CD4-positive, alpha-beta T cell treated with Interleukin-17A for 1 hour (primary cell): Measurements from ENCODE around the gene VEZF1.
A peak's percentile ranks its signal among the peaks of the same experiment; 100 is the strongest.

ENCODE experiments used
- DNase-seq: peaks from one replicate; pipeline ENCODE4 v3.0.0-alpha.2; 2020

The VEZF1 gene, protein sequence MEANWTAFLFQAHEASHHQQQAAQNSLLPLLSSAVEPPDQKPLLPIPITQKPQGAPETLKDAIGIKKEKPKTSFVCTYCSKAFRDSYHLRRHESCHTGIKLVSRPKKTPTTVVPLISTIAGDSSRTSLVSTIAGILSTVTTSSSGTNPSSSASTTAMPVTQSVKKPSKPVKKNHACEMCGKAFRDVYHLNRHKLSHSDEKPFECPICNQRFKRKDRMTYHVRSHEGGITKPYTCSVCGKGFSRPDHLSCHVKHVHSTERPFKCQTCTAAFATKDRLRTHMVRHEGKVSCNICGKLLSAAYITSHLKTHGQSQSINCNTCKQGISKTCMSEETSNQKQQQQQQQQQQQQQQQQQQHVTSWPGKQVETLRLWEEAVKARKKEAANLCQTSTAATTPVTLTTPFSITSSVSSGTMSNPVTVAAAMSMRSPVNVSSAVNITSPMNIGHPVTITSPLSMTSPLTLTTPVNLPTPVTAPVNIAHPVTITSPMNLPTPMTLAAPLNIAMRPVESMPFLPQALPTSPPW

DNA sequence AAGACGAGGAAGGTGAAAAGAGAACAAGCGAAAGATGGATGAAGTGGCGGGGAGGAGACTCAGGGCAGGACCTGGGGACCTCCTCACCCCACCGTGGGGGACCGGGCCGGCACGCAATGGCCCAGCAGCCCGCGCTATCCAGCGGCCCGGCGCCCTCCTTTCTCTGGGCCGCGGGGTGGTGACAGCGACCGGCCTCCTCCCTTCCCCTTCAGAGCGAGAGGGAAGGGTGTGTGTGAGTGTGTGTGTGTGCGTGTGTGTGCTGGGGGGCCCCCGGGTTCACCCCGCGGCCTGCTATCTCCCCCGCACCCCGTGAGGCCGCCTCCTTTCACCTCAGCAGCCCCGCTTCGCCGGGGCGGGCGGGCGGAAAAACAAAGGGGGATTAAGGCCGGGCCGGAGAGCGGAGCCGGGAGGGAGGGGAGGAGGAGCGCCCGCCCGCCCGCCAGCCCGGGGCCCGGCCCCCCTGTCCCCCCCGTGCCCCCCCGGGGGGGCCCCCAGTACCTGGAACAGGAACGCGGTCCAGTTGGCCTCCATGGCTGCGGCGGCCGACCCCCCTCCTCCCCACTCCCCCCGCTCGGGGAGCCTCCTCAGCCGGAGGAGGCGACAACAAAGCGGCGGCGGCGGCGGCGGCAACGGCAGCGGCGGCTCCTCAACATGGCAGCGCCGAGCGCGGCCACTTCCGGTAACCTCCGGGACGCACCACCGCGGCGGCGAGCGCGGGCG lies at the start of gene VEZF1:
VEZF1 (minus strand) TSS at position 674 of the 720 bp plus-strand sequence; CDS start at position 531, 143 bp downstream.
- DNase-seq, result peak; percentile 82

DNA sequence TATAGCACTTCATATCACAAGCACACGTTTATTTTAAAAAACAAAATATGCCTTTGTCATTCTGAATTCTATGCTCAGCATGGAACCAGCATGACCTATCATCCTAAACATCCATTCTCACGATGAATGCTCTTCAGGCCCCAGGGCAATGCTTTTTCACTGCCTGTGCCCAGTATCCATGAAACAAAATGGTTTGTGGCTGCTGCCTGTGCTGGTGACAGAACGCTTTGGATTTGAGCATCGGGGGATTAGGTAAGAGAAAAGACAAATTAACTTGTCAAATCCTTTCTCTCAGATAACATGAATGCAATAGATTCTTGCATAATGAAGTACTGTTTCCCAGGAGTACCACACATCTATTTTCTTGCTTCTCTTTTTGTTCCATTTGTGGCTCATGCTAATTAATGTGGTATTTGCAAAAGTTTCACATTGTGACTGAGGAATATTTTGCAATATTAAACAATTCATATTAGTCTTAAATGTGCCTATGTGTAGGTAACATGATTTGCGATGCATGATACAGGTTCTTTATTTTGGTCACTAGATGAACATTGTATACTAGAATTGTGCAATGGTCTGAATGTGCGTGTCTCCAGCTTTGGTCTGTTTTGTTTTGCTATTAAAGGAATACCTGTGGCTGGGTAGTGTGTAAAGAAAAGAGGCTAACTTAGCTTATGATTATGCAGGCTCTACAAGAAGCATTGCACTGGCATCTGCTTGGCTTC lies 44.8 kb upstream of the VEZF1 start:
- no peak for DNase-seq

DNA sequence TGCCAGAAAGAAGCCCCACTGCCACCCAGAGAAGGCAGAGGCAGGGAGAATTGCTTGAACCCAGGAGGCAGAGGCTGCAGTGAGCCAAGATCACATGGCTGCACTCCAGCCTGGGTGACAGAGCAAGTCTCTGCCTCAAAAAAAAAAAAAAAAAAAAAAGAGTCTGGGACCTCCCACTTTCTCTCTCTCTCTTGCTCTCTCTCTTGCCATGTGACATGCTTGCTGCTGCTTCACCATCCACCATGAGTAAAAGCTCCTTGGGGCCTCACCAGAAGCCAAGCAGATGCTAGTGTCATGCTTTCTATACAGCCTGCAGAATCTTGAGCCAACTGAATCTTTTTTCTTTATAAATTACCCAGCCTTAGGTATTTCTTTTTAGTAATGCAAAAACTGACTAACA lies 40.5 kb upstream of the VEZF1 start:
- DNase-seq, result no peak

DNA sequence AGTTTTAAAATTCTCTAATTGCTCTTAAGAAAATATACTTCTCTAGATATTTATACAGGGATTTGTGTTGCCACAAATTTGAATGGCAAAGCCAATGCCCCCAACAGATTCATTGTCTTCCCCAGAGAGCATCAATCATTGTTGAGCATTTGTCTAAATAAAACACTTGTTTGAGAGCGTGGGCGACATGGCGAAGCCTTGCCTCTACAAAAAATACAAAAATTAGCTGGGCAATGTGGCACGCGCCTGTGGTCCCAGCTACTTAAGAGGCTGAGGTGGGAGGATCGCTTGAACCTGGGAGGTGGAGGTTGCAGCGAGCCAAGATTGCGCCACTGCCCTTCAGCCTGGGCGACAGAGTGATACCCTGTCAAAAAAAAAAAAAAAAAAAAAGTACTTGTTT lies 32.3 kb upstream of the VEZF1 start:
- DNase-seq, result no peak

DNA sequence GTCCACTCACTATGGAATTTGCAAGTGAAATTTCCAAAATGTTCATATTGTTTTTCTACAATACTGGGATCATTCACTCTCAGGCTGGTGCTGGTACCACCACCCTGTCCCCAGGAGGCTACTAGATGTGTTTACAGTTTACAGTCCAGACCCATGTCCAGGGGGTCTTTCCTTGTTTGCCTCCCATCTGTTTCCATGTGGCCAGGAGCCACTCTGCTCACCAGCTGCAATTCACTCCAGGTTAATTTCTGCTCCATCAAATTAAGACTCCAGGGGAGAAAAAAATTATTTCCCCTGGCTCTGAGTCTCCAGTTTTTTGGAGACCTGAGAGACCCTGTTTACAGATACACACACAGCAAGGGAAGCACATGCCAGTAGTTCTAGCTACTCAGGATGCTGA lies 31.5 kb upstream of the VEZF1 start:
- DNase-seq, result no peak

DNA sequence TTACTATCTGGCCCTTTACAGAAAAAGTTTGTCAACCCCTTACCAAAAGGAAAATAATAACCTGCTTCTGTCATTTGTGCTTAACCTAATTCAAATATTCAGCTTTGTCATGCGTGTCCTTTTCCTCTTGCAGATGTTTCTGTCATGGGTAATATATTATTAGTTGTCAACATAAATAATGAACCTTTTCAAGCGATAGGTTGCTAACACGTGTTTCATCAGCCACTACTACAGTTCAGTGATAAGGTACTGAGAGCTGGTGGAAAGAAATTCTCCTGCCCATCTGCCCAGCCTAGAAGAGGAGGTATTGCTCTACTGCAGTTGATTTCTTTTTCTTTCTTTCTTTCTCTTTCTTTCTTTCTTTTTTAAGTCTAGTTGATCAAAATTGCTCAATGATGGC lies 31.0 kb upstream of the VEZF1 start:
- no peak for DNase-seq

DNA sequence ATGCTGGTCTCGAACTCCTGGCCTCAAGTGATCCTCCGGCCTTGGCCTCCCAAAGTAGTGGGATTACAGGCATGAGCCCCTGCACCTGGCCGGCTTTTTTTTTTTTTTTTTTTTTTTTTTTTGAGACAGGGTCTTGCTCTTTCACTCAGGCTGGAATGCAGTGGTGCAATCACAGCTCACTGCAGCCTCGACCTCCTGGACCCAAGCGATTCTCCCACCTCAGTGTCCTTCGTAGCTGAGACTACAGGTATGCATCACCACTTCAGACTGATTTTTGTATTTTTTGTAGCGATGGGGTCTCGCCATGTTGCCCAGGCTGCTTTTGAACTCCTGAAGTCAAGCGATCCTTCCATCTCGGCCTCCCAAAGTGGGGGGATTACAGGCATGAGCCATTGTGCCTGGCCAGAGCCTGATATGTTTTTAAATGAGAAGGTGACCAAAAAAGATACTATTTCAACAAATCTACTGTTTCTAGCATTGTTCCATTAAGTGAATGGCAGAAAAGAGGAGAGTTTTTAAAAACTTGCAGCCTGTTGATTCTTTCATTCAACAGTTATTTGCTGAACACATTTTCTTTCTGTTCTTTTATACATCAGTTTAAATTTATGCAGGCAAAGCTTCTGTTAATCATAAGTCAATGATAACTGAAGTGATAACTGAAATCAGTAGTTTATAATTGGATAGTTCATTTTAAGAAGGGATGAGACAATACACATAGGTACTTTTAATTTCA lies 22.2 kb upstream of the VEZF1 start:
- DNase-seq, result no peak

DNA sequence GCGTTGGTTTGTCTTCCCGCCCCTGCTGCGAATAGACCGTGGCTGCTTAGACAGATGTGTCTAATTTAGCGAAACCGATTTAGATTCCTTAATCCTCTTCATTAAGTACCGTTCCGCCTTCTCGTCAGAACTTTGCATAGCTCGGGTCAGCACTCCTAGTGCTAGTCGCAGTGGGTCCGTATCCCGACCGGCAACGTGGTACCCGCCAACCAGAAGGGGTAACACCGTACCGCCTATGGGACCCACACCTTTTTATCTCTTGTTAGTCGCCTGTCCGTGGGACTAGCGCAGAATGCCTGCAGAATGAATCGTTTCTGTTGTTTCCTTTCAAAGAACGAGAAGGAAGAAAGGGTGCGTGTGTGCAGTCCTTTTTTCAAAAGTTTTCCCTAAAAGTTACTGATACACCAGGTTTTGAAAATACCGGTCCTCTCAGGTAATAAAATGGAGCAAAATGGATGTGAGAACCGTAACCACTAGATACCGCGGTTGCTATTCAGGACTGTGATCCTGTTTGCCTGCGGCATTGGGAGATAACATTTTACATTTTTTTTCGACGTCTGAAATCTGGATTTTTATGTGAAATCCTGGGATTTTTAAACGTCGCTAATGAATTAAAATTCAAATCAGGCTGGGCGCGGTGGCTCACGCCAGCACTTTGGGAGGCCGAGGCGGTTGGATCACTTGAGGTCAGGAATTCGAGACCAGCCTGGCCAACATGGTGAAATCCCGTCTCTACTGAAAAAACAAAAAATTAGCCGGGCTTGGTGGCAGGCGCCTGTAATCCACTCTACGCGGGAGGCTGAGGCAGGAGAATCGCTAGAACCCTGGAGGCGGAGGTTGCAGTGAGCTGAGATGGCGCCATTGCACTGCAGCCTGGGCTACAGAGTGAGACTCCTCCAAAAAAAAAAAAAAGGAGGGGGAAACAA lies 20.0 kb upstream of the VEZF1 start:
- no peak for DNase-seq

DNA sequence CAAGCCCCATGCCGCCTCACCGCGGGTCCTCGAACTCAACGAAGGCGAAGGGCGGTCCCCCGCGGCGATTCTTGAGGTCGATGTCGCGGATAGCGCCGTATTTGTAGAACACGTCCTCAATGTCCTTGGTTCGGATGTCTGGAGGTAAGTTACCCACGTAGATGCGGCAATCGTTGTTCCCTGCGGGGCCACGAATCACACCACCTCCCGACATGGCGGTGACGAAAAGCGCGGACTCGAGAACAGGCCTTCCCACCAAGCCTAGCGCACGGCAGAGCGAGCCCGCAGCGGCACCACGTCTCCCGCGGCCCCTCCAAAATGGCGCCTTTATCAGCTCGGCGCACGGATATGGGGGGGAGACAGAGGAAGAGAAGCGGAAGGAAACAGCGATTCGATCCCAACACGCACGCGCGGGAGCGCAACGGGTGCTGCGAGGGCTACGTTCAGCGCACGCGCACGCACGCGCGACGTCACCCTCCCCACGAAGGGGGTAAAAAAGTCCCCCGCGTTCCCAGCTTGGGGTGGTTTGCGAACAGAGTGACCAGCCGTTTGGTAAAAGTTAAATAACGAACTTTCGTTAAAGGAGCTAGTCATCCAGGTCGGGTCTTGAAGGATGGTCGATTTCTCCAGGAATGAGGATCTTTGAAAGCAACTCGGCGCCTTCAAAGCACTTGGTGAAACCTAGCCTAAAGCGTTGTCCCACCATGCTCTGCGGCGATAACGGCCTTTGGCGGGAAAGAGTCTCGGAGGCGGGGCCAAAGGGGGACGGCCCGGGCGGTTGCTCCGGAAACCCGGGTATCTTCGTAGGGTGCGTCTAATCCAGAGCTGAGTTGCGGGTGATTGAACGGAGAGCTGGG lies 19.1 kb upstream of the VEZF1 start, which contains the start of gene SRSF1:
SRSF1 (minus strand) TSS at position 323 of the 857 bp plus-strand sequence; CDS start at position 214, 109 bp downstream.
- peak; percentile 98 for DNase-seq

DNA sequence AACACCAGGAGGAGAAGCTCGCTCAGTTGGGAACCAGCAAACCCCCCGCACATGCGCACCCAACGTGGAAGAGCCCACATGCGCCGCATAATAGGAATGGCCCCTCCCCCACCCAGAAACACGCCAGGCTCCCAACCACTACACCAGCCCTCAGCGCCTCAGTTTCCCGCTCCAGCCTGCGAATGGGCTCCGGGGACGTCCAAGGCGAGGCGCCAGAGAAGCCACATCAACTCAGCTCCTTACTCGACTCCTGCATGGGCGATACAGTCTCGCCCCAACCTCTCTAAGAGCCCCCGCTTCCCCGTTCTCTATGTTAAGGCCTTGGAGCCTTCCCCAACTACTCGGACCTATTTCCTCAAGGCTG lies 18.5 kb upstream of the VEZF1 start:
- peak; percentile 61 for DNase-seq

DNA sequence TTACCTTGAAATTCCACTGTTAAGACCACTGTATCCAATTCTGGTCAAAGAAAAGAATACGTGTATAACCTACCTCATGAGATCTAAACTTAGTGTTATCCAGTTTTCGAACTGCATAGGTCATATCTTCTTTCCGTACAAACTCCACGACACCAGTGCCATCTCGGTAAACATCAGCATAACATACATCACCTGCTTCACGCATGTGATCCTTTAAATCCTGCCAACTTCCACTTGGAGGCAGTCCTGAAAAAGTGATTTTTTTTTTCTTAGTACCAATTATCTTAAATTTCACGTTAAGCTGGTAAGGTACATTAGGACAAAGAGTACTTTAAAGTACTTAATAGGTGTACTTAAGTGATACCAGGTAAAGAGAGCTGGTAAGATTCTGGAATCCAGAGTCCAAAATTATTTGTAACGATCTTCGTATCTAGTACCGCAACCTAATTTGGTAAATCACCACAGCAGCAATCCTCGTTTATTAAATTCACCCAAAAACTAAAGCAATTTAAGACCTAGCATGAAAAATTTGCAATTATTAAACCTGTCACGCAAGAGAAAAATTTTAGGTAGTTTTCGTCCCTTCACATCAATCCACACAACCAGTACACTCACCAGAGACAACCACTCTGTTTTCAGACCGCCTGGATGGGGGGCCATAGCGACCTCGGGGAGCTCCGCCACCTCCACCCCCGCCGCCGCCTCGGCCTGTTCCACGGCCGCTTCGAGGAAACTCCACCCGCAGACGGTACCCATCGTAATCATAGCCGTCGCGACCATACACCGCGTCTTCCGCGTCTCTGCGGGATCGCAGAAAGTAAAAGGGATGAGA lies 17.9 kb upstream of the VEZF1 start:
- DNase-seq, result no peak

DNA sequence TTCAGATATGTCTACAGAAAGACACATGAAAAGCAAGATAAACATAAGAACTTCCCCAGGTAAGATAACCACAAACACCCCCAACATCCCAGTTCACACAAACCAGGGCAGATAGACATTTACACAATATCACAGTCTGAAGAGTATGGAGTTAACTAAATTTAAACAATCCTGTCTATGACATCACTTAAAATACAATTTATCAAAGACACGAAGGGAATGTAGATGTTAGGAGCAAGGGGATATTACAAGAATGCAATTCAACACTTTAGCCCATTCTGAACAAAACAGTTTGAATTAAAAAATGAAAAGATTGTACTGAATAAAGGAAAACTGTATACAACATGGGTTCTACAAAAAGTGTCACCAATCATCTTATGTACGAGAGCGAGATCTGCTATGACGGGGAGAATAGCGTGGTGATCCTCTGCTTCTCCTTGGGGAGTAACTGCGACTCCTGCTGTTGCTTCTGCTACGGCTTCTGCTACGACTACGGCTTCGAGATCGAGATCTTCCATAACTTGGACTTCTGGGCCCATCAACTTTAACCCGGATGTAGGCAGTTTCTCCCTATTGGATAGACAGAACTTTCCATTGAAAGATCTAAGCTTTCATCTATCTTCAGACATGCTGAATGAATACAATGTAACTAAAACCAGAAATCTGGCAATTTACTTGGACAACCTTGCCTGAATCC lies 17.1 kb upstream of the VEZF1 start:
- DNase-seq, result no peak

DNA sequence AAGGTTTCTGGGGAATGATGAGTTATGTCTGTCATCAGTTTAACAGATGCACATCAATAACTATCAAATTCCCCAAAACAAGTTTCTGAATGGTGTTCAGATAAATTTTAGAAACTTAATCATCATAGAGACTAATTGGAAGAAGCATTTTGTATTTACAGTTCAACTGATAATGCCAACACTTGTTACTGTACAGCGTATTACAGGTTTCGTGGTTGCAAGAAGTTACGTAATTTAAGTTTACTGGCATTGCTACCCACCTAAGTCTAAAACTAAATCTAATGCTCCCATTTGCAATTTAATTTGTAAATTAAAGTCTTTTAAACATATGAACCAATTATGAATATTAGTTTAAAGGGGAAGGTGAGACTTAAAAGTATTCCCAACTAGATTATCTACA lies 16.0 kb upstream of the VEZF1 start:
- no peak for DNase-seq

DNA sequence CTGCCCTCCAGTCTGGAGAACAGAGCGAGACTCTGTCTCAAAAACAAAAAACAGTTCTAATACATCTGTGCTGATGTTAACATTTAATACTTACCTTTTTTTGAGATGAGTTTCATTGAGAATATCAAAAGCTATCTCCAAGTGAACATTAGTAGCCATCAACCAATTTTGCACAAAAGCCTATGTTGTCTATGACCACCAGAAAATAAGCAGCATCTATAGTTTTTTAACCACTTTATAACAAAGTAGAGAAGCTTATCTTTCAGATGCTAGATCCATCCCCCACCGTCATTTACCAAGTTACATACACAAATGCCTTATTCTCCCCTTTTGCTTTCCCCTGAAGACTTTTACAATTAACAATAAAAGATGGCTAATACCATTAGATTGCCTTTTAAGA lies 14.9 kb upstream of the VEZF1 start:
- no peak for DNase-seq

DNA sequence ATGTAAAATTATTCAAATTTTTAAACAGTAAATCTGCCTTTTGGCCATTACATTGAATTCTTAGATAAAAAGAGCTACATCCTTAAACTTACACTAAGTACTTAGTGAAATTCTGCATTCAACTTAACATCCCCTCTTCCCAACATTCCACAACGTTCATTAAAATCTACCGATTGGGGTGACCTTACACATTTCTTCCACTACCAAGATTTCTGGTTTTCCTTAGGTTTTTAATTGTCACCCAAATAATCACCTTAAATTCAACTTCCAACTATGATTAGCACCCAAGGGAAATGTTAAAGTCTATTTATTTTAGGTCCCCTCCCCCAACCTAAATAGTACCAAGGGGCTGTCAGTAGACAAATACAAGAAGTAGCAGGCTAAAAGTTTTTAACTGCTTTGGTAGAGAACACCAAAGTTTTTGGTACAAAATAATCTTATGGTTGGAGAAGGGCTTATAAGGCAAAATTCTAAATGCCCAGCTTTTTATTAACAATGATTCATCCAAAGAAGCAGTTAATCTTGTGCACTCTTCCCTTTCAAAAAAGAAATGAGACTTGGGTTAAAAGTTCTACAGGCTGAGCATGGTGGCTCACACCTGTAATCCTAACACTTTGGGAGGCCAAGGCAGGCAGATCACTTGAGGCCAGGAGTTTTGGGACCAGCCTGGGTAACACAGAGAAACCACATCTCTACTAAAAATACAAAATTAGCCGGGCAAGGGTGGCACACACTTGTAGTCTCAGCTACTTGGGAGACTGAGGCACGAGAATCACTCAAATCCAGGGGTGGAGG lies 14.3 kb upstream of the VEZF1 start:
- no peak for DNase-seq

DNA sequence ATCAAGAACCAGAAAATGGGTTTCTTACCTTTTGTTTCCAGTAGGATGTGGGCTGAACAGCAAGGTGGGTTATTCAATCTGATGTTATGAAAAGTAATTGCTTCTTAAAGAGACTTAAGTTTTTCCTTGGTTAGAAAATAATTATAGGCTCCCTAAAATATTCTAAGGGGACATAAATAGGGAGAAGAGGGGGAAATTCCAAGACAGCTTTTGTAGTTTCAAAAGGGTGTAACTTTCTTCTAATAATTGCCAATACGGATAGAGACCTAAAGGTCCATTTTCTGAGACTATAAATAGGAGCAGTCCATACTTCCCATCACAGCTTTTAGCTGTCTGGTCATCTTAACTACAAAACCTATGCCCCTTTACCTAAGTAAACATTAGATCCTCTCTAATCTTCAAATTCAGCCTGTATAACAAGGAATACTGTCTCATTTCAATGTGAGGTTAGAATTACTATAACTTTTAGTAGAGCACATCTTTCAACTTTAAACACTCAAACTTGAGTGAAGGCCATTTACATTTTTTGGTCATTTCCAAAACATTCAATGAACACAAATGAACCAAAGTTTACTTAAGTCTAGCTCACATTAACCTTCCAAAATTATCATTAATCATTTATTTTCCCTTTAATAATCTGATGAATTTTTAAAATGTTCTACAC lies 13.5 kb upstream of the VEZF1 start:
- no peak for DNase-seq

DNA sequence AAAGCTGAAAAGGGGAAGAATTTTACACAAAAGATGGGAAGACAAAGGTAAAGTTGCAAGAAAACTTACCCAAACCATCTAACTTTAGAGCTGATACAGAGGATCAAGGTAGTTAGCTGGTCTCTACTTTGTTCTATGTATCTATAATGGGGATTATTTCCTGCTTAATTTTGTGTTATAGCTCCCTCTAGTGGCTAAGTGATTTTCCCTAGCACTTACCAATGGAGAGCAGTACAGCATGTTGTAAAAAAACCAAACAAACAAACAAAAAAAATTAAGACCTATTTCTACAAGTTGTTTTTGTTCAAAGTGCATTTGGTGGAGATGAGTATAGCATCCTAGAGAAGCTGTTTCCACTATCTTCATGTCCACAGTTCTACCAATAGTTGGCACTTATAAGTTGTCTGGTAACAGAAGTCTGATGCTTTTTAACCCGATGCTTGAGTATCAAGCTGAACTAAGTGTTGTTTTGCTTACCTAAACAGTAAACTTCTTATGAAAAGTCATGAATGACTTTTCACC lies 11.5 kb upstream of the VEZF1 start:
- DNase-seq, result peak; percentile 87
